GM21390 (cell line): Measurements from ENCODE around the gene RPRML.

Experiments used
- ATAC-seq: cut with Tn5 transposase; IDR thresholded peaks from one replicate; pipeline ENCODE4 v1.9.1; 2021; ENCODE audit not compliant: unreplicated experiment

Gene RPRML

DNA sequence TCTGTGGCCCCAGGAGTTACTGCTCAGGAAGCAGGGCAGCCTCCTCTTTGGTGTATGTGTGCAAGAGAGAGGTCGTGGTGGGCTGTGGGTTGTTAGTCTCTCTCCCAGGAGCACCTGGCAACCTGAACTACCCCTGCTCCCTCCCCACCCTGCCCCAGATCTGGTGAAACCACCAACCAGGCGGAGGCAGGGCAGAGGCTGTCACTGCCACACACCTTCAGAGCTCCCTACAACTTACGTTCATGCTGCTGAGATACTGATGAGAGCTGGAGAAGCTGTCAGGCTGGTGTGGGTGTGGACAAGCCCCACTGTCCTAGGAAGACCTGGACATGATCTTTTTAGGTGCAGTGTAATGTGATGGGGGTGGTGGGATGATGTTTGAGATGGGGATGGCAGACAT lies 31.8 kb downstream of the RPRML start:
- ATAC-seq: no peak

DNA sequence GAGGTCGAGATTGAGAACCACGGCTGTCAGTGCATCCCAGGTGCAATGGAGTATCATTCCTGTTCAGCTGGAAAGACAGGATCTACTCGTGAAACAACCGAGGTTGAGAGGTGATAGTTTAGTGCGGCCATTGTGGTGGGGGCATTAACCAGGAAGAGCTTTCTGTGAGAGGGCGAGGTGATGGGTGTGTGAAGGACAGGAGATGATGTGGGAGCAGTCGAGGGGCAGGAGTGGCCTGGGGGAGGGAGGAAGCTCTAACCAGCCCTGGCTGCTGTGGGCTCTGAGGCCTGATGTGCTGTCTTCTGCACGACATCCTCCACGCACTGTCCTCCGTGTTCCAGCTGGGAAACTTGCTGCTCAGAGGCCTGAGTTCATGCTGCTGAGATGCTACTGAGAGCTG lies 34.1 kb downstream of the RPRML start:
- ATAC-seq: no peak

DNA sequence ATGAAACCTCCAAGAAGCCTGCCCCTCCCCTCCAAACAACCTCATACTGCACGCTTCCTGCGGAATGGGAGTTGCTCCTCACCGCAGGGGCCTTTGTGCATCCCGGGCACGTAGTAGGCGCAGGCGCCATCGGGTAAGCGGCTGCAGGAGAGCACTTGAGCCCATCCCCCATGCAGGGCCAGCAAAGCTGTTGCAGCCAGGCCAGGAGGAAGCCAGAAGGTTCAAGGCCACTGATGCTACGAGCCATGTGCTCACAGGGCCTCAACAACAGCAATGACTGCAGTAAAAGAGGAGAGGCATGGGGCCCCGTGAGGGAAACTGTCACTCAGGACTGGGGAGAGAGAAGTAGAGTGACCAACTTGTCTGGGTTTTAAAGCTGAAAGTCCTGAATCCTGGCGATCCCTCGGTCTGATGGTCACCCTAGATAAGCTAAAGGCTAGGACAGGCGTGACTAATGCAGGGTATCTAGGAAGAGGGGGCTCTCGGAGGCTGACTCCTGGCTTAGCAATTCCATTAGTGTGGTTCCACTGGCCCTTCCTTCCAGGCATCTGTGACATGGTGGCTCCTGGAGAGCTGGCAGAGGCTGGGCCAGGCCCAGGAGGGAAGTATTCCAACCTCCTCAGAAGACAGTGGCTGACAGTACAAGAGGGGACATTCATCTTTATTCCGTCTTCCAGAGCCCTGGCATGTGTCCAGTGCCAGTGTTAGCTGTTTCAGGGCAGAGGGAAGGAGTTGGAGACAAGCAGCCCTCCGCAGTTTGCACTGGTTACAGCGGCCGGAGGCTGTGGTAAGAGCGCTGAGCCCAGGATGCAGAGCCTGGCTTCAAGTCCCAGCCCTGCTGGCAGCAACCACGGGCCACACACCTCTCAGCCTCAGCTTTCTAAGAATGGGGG lies 35.3 kb downstream of the RPRML start:
- no peak for ATAC-seq

DNA sequence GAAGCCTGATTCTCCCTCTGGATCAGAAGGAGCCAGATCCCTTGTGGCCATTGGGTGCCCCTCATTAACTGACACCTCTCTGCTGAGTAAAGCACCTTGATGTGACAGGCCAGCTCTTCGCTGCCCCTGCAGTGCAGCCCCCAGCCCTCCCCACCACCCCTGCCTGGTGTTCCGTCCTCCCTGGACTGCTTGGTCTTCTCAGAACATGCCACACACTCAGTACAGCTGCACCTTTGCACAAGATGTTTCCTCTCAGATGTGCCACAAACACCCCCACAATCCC lies 35.9 kb downstream of the RPRML start:
- no peak for ATAC-seq

DNA sequence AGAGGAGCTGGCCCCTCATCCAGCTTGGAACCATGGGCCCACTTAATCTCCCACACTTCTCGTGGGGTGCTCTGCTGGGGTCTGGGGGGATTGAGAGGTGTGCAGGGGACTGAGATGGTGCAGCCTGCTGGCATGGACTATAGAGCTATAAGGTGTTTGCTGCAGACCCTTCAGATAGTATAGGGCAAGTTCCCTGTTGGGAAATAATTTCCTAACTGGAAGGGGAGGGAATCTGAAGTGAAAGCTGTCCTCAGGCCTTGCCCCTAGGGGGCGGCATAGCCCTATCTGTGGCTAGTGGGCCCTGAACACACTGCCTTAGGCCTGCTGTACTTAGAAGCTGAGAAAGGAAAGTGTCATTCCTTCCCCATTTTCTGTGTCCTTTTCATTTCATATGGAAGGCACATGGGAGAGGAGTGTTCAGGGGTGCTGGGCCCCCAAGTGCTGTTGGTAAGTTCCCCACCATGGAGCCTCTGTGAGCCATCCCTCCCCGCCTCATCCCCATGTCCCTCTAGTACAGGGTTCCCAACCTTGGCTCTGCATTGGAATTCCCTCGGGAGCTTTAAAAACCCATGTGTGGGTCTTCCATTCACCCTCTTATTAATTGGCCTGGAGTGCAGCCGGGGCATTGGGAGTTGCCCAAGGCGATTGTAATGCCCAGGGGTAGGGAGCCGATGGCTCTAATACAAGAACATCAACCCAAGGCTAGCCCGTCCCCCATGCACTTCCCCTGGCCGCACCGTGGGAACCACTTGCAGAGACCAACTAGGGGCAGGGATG lies 36.4 kb downstream of the RPRML start:
- ATAC-seq: no peak

DNA sequence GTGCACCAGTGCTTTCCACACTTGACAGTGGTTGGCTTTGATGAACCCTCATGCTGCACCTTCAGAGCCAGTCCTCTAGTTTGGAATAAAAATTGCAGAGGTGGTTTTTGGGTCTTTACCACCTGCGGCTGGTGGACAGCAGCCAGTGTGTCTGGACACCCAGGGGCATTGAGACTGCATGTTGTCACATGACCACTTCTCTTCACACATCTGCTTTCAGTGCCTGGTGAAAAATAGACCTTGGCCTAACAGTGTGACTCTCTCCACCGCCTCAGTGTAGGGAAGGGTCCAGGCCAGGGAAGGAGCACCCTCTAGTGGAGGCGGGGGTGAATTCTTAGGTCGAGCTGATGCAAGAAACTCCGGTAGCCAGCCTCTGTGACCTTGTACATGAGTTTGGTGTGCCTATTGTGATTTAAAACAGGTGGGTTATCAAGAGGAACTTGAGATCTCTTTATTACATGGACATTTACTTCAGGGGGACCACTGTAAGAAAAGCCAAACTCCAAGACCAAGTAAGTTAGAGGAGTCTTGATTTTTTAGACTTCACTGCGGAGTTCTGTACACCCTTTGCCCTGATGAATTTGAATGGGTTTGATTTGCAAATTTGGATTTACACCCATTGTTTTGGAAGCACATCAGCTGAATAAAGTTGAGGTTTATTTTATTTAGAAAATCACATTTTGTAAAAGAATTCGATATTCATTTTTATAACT lies 38.2 kb downstream of the RPRML start:
- ATAC-seq: no peak

DNA sequence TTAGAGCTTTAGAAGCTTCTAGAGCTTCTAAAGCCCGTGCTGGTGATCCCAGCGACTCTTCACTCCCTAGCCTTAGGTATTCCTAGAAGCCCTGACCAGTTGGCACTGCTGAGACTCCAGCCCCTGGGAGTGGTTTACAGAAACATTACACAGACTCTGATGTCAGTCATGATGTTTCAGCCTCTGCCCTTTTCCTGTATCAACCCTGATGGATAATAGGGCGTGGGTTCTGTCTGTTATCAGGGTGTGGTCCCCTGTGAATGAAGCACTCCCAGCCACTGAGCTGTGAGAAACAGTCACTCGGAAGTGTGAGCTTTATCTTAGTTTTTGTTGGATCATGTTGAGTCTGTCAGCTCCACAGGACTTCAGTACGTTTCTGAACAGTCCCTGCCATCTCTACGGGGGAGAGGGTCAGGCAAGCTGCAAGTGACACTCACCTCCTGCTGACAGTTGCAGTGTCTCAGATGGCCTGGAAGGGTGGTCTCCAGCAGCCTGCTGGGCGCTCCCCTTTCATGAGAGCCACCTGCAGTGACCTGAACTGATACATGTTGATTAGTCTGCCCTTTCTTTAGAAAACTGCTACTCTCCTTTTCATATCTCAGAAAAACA lies 43.3 kb downstream of the RPRML start:
- no peak for ATAC-seq

DNA sequence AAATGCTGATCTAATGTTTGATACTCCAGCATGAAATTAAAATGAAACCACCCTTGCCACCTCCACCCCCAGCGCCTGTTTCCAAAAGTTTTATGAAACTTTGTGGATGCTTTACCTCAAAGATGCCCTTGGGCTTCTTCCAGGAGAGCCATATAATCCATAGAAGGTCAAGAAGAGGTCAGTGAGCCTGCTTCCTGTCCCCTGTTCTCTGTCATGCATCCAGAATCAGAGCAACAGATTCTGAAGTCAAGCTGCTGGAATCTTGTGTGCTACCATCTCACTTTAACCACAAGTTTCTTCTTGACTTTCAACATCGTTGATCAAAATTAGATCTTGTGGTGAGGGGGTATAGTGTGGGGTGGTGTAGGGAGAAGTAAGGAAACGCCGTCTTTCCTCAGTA lies 47.5 kb downstream of the RPRML start:
- ATAC-seq: no peak

DNA sequence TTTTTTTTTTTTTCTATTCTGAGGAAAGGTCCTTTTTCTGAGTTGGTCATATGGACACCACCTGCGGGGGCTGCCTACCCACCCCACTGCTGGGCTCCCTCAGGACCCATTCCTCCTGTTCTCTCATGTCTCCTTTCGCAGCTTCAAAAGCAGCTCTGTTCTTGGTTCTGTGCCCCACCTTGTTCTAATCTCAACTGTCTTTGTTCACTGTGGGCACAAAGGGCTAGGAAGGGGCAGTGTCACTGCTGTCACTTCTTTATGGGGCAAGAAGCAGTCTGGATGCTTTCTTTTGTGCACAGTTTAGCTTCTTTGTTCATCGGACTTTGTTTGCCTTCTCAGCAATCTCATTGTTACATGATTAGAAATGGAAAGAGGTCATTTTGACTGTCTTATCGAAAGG lies 49.0 kb downstream of the RPRML start:
- ATAC-seq: no peak

DNA sequence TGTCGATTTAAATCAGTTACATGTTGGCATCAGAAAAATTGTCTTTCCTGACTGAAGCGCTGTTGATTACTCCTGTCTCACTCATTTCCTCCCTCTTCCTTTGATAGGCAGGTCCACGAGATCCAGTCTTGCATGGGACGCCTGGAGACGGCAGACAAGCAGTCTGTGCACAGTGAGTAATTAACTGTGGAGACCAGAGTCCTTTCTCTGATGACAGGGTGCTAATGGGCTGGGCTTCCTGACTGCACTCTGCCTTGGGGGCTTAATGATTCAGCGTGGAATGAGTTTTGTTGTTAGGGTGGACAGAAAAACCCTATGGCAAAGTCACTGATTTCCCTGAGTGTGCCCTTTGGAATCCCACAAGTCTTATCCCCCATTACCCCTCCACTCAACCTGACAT lies 49.6 kb downstream of the RPRML start:
- ATAC-seq: no peak

DNA sequence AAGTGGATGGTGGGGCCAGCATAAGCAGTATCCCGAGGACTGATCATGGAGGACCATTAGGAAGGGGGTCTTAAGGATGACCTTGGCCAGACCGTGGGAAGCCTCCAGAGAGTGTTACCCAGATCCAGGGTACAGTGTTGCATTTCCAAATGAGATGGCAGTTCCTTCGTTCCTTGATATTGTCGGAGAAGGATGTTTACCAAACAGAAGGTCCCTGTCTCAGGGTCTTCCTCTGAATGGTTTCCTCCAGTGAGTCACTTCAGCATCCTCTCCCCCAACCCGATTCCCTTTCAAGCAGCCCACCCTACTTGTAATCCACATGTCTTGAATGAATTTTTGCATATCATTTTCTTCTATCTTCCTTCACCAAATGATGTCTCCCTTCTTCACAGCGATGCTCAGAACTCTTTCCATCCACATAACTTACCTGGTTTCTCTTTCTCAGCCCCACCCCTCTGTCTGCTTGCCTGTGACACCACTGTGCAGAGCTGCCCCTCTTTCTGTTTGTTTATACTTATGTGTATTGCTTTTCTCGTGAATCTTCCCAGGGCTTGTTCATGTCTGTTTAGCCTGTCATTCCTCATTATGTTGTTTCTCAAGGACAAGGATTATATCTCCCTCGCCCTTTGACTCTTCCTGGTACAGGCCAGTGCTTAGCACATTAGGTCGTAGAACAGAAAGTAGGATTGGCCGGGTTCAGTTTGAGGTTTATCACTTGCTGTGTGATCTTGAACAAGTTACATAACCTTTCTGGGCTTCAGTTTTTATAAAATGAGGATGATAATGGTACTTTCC lies 50.4 kb downstream of the RPRML start:
- ATAC-seq: no peak
